T47D (cell line): Measurements from ENCODE around the gene MAPK10.
"Not testable (repeated sequence)": the region's sequence is repeated elsewhere in the genome, so short reads cannot be mapped to it uniquely, and the experiment has no call there.

Experiments used
- DNase-seq, 2 experiments: peaks; one replicate each; pipeline versions ENCODE4 v3.0.0 to v3.0.0-alpha.2; 2011 to 2012; ENCODE audit warnings: low read depth in 1 of 2, low spot score in 1 of 2
- JUND ChIP-seq: IDR thresholded peaks from 2 replicates; pipeline ENCODE4 v1.6.1; 2012; ENCODE audit warnings: low read depth
- in situ Hi-C: cut with HindIII; loops from 2 replicates; pipeline ENCODE4 v1.10.0; 2016; ENCODE audit warnings: low sequenced_read_pairs, low pct_unique_long_range_greater_than_20kb

Gene MAPK10

DNA sequence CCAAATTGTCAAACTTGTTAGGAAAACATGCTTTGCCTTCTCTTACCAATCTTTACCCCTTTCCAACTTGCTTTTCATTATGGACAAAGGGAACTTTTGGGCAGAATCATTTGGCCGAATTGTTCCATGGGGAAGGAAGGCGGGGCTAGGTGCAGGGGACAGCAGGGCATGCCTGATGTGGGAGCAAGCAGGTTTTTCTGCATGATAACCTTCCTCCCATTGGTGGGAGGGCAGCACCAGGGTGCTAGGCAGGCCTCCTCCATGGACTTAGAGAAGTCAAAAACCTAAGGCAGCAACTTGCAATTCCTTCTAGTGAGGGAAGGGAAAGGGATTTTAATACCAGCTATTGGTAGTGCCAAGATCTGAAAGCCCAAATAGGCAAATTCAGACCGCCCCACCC is 260.5 kb downstream of the MAPK10 start:
- no peak for TF ChIP-seq JUND
- in situ Hi-C loops = no loop called here
- no peak for DNase-seq

DNA sequence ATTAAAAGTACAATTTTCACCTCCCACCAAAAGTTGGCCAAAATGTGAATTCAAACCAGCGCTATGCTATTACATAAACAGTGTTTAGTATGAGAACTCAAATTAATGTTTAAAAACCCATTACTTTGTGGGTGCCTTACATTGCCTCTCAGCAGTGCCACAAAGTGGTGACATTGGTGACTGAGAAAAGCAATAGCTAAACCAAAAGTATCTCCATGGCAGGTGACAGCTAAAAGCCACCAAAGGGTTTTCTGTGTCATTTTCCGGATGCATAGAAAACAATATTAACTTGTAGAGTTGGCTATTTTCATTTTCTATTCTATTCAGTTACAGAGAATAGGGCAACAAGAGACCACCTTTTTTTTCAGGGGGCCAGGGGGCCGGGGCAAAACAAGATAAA is 261.2 kb downstream of the MAPK10 start:
- no peak for TF ChIP-seq JUND
- no peak for DNase-seq
- in situ Hi-C loops = no loop called here

DNA sequence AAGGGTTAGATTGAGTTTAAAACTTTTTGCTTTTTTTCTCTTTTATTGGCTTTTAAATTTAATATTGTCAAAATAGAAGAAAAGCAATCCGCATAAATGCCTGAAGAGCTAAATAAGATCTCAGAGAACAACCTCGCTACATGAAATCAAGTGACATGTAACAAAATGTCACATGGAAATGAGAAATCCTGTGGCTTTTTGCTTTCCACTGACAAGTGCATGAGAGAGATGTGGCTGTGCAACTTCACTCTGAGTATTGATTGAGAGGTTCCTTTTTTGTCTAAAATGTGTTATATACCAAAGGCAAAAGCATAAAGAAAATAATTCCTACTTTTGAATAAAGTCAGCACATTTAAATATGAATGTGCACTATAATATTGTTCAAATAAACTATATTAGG is 263.5 kb downstream of the MAPK10 start:
- no peak for TF ChIP-seq JUND
- in situ Hi-C loops = no loop called here
- DNase-seq = no peak

DNA sequence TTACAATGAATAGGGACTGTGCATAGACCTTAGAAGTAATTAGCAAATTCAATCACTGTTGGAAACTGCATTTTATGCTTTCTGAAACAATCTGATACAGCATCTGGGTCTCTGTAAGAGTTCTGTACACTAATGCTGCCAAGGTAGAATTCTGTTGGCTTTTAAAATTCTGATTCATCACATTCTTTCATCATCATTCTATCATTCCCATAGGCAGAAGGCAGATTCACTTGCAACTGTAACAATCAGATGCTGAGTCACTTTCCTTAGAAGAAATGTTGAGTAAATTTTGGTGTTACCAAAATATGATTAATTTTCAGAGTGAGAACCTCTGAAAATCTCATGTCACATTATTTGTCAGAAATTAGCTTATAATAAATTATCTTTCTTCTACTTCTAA is 267.2 kb downstream of the MAPK10 start:
- no peak for TF ChIP-seq JUND
- in situ Hi-C loops = no loop called here
- no peak for DNase-seq

DNA sequence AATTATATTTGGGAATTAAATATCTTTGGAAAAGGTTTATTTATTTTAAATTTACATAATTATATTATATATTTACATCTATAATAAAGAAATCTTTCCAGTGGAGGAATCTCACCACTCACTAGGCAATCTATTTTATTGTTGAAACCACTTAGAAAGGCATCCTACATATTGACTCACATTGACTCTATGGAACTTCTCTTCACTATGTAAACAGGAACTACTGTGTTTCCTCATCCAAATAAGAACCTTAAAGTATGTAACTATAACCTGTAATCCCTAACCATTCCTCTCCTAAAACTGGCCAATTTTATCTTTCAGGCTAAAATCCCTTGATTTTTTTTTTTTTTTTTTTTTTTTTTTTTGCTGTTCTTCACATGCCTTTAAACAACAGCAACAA is 268.7 kb downstream of the MAPK10 start:
- no peak for DNase-seq
- TF ChIP-seq JUND = no peak
- in situ Hi-C loops = no loop called here

DNA sequence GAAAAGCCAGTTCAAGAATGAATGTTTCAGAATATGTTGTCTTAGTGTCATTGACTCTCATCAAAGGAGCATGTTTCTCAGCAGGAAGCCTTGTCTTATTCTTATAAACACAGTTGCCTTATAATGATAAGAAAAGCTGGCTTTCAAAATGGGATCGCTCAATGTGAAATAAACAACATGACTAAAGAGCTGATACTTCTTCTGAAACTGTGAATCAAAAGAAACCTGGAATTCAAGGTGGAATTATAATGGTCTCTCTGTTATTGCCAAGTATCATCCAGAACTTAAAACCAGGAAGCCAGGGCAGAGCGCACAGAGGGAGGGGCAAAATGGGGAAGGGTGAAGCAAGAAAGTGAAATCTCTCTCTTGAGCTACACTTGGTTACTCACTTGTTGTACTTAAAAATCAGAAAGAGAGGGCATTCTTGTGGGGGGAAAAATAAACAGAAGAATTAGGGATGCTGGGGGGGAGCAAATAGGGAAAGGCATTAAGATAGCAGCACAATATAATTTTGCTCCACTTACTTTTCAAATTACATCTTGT is 270.0 kb downstream of the MAPK10 start:
- DNase-seq = no peak
- no peak for TF ChIP-seq JUND
- in situ Hi-C loops = no loop called here

DNA sequence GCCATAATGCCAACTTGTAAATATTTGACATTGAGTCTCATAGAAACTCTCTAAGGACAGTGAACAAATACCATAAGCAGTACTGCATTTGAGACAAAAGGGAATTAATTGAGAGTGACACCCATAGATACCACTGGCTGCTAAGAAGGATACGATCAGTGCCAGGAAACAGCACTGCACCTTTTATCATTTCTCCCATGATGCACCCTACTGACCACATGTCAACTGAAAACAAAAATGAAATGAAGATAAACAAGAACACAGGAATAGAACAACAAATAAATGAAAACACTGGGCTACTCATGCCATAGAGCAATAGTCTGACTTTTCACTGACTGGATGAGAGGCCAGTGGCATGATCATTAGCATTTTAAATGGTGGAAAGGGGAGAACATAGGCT is 270.8 kb downstream of the MAPK10 start:
- TF ChIP-seq JUND = no peak
- no peak for DNase-seq
- in situ Hi-C loops = no loop called here

DNA sequence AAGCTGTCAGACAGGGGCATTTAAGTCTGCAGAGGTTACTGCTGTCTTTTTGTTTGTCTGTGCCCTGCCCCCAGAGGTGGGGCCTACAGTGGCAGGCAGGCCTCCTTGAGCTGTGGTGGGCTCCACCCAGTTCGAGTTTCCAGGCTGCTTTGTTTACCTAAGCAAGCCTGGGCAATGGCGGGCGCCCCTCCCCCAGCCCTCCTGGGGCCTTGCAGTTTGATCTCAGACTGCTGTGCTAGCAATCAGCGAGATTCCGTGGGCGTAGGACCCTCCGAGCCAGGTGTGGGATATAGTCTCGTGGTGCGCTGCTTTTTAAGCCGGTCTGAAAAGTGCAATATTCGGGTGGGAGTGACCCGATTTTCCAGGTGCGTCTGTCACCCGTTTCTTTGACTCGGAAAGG is 284.1 kb downstream of the MAPK10 start:
- DNase-seq, in situ Hi-C loops: not testable (repeated sequence)

DNA sequence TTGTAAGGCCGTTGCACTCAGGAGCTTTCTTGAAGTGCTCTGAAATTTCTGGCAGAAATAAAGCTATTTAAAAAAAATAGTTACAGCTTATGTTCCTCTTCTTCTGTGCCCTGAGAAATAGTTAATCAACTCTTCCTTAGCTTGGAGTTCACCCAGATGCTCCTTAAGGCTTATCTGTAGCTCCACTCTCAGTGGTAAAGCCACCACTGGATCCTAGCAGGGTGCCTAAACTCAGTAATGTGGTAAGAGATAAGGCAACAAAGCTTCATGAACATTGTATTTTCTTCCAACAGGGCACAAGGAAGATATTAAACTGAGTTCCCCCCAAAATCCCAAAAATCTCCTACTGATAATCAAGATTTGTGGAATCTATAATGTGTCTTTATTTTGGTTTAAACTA is 299.5 kb downstream of the MAPK10 start:
- no peak for TF ChIP-seq JUND
- in situ Hi-C loops = no loop called here
- DNase-seq = no peak

DNA sequence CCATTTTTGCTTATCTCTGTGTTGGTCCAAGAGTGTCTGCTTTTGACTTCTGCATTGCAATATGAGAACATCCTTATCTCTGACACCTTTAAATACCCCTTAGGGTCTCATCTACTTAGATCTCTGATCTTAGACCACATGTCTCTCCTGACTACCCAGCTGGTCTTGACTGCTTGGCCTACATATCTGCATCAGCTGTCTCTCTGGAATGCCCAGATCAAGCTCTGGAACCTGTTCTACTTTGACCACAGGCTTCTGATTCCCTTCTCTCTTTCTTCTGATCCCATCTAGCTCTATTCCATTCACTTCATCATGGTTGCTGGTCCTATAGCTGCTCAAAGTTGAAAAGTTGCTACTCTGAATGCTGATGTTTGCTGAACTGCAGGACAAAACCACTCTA is 301.2 kb downstream of the MAPK10 start:
- DNase-seq = no peak
- in situ Hi-C loops = no loop called here
- TF ChIP-seq JUND = no peak

DNA sequence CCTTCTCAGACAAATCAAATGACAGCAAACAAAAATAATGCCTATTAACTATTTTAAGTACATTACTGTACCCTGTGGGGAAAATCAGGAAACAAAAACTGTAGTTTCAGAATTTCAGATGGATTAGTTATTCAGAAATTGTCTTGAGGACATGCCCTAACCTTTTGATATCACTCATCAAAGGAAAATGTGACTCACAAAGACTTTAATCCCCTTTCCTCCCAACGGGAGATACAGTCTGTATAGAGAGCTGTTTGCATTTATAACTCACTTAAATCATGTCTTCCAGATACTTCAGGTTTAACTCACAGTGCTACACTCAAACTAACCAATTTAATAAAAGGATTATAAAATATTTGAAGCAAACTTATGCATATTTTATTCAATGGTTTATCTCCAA is 304.0 kb downstream of the MAPK10 start:
- DNase-seq = no peak
- no peak for TF ChIP-seq JUND
- in situ Hi-C loops = no loop called here

DNA sequence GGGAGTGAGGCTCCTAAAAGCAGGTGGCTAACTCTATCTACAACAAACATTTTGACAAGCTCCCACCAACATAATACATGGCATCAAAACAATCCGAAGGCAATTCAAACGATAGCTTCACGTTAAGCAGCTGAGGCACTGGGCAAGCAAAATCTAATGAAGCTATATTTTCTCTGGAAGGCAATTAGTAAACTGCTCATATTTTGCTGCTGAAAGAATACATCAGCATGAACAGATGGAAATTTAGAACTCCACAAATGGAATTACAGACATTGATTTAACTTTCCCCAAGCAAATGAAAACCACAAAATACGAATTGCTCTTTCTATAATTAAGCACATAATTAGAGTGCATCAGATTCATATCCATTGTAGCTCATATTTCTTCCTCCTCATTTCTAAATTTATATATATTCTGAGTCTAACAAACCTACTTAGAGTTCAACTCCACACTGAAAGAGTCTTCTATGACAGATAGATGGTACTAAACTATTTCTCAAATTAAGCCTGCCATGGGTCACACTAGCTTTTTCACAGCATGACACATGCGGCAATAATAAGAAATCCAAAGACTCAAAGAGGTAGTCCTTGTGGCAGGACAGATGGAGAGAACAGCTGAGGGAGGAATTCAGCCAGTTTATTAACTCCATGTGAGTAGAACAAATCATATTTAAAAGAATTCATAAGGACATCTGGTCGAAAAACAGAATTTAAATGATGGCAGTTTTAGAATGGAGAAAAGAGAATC is 305.4 kb downstream of the MAPK10 start:
- in situ Hi-C loops = no loop called here
- TF ChIP-seq JUND = no peak
- no peak for DNase-seq

DNA sequence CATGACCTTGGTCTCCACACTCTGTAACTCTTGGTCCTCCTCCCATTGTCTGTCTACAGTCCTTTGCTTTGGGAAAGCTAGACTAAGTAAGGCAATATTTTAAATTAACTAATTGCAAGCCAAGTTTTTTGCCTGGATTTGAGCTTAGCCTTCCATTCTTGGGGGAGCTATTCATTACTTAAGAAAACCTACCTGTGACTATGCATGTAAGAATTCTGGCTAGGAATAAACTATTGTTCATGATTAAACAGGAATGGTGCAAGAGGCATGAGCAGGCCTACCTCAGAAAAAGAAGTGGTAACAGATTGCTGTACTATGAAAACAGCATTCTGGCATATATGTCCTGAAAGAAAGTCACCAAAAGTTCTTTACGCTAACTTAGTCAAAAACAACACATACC is 309.4 kb downstream of the MAPK10 start:
- in situ Hi-C loops = no loop called here
- no peak for DNase-seq
- no peak for TF ChIP-seq JUND

DNA sequence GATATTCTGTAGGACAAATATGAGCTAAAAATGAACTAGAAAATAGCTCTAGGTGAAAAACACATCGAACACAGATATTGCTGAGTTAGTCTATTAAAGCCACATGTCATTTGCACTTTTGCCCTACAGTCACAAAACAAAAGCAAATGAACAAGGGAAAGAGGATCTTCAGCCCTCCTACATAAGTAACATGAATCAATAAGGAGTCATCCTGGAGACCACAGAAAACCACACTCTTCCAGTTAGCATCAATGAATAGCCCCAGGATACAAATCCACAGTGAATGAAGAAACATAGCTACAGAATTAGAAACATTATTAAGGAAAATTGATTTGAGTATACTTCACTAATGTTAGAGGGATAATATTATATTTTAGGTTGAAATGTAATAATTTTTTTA is 311.4 kb downstream of the MAPK10 start:
- TF ChIP-seq JUND = no peak
- in situ Hi-C loops = no loop called here
- no peak for DNase-seq

DNA sequence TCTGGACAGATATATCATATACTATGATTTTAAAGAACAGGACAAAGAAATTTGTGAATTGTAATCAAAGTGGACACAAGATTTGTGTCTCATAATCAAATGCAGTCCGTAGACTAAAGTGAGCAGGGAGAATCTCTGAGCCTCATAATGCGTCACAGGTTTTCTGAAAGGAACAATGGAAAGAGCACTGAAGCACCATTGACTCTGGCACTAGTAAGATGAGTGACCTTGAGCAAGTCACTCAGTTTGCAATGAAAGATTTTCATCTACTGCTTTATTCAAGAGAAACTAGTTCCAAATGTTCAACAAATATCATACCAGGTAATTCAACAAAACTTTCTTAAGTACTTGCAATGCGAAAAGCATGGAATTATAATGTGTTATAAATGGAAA is 315.3 kb downstream of the MAPK10 start:
- in situ Hi-C loops = no loop called here
- DNase-seq = no peak
- no peak for TF ChIP-seq JUND
